ENCODE measurements around the gene CRTAC1. TPM values are rescaled to one million over a fixed set of nuclear protein-coding genes. Genes with fewer than 3 reads are reported as not detected.

CRTAC1 gene
- total RNA-seq, 1 experiment from 2014 or later, result 0.20 TPM

DNA sequence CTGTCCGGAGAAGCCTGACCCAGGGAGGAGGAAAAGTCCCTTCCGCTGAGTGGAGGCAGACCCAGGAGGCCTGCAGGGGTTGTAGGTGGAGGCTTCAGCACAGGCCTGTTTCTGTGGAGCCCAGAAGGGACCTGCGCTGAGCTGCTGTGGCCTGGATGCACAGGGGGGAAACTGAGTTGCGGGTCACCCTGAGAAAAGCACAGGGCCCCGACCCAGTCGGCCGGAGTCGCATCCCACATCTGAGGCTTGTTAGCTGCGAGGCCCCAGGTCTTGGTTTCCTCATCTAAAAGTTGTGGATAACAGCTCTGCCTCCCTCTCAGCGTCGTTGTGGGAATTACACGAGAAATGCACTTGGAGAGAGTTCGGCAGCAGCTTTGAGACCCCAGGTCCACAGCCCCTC lies 104.4 kb downstream of the CRTAC1 start:
- Histone ChIP-seq H3K4me1 (ENCODE audit: control insufficient read depth in 1 of 2, insufficient read depth in 2 of 2, low read length in 2 of 2) (peaks cover 4 to 9% of the 10 kb centered on the region in 2 experiments; a peak in 3 of 4 replicates), H3K4me3 (replicated peaks in 1 of 2; ENCODE audit: low read depth in 1 of 2, low read length in 2 of 2) (no peak overlapping the region), H3K4me2 (ENCODE audit: low read length) (no peak overlapping the region), H3K36me3 (ENCODE audit: control insufficient read depth in 1 of 2, insufficient read depth in 2 of 2, low read length in 2 of 2) (no peaks in the 10 kb centered on the region), H3K27ac (ENCODE audit: low read depth, low read length) (no peak overlapping the region), H3K9me2 (ENCODE audit: insufficient read depth) (no peaks in the 10 kb centered on the region), H3K9ac (ENCODE audit: low read length) (no peak overlapping the region), H3K27me3 (ENCODE audit: insufficient read depth, low read length) (peaks cover 20% of the 10 kb centered on the region; the same call in 1 of the 2 replicates), H3K9me3 (ENCODE audit: control insufficient read depth in 1 of 2, insufficient read depth in 1 of 2, low read depth in 1 of 2, low read length in 2 of 2) (no peaks in the 10 kb centered on the region), H2AFZ (ENCODE audit: low read depth, low read length, poor library complexity, severe bottlenecking) (no peak overlapping the region), H3K79me2 (ENCODE audit: insufficient read depth, low read length) (no peaks in the 10 kb centered on the region), H4K20me1 (ENCODE audit: insufficient read depth) (no peaks in the 10 kb centered on the region)
- BruUV-seq (replicated peaks), result no TSS peak
- no peak for TF ChIP-seq ZFX (IDR thresholded peaks at IDR 0.05)
- TF ChIP-seq RAD21 (IDR thresholded peaks at IDR 0.05; ENCODE audit: low read depth), result no peak
- TF ChIP-seq SIN3A (IDR thresholded peaks at IDR 0.05; ENCODE audit: low read depth), result no peak
- no peak for TF ChIP-seq ZNF274 (IDR thresholded peaks at IDR 0.05; ENCODE audit: low read depth, low read length)
- TF ChIP-seq SP1 (IDR thresholded peaks at IDR 0.05; ENCODE audit: low read depth), result no peak
- TF ChIP-seq EZH2phosphoT487 (IDR thresholded peaks at IDR 0.05; ENCODE audit: borderline replicate concordance), result no peak
- TF ChIP-seq CBX3 (IDR thresholded peaks at IDR 0.05; ENCODE audit: low read depth), result no peak
- TF ChIP-seq ELF1 (IDR thresholded peaks at IDR 0.05; ENCODE audit: borderline replicate concordance, low read depth), result no peak
- TF ChIP-seq, protein P1, sequence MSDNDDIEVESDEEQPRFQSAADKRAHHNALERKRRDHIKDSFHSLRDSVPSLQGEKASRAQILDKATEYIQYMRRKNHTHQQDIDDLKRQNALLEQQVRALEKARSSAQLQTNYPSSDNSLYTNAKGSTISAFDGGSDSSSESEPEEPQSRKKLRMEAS (IDR thresholded peaks at IDR 0.05), result no peak
- TF ChIP-seq, protein P2, sequence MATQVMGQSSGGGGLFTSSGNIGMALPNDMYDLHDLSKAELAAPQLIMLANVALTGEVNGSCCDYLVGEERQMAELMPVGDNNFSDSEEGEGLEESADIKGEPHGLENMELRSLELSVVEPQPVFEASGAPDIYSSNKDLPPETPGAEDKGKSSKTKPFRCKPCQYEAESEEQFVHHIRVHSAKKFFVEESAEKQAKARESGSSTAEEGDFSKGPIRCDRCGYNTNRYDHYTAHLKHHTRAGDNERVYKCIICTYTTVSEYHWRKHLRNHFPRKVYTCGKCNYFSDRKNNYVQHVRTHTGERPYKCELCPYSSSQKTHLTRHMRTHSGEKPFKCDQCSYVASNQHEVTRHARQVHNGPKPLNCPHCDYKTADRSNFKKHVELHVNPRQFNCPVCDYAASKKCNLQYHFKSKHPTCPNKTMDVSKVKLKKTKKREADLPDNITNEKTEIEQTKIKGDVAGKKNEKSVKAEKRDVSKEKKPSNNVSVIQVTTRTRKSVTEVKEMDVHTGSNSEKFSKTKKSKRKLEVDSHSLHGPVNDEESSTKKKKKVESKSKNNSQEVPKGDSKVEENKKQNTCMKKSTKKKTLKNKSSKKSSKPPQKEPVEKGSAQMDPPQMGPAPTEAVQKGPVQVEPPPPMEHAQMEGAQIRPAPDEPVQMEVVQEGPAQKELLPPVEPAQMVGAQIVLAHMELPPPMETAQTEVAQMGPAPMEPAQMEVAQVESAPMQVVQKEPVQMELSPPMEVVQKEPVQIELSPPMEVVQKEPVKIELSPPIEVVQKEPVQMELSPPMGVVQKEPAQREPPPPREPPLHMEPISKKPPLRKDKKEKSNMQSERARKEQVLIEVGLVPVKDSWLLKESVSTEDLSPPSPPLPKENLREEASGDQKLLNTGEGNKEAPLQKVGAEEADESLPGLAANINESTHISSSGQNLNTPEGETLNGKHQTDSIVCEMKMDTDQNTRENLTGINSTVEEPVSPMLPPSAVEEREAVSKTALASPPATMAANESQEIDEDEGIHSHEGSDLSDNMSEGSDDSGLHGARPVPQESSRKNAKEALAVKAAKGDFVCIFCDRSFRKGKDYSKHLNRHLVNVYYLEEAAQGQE (IDR thresholded peaks at IDR 0.05; ENCODE audit: low read depth), result no peak
- TF ChIP-seq TCF7L2 (IDR thresholded peaks at IDR 0.05; ENCODE audit: borderline replicate concordance, extremely low read depth, insufficient read depth, insufficient read length), result no peak
- TF ChIP-seq, protein P3, sequence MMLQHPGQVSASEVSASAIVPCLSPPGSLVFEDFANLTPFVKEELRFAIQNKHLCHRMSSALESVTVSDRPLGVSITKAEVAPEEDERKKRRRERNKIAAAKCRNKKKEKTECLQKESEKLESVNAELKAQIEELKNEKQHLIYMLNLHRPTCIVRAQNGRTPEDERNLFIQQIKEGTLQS (IDR thresholded peaks at IDR 0.05), result no peak
- TF ChIP-seq POLR2A (IDR thresholded peaks at IDR 0.05; ENCODE audit: borderline replicate concordance, extremely low read depth, insufficient read depth, insufficient read length), result no peak
- intact Hi-C loops (cut with micrococcal nuclease), result no loop called here
- DNase-seq (ENCODE audit: low read depth, low spot score), result no peak
- CTCF ChIA-PET, result no interaction called here
- ATAC-seq, result no peak
- POLR2A ChIA-PET, result no interaction called here
- RAD21 ChIA-PET (ENCODE audit: low non-redundant PET in 1 of 2, low total read pairs in 2 of 2, uncharacterized antibody in 2 of 2, unreplicated experiment in 2 of 2), result no interaction called here

All from HCT116 (cell line).